ENCODE data around the gene HIPK2. TPM values are rescaled to one million over a fixed set of nuclear protein-coding genes. Genes with fewer than 3 reads are reported as not detected.

HIPK2 gene
- polyA plus RNA-seq, 1 donor (not counting 4 experiments of a cell fraction or from before 2014, with no cell fraction given): 5.8 TPM

DNA sequence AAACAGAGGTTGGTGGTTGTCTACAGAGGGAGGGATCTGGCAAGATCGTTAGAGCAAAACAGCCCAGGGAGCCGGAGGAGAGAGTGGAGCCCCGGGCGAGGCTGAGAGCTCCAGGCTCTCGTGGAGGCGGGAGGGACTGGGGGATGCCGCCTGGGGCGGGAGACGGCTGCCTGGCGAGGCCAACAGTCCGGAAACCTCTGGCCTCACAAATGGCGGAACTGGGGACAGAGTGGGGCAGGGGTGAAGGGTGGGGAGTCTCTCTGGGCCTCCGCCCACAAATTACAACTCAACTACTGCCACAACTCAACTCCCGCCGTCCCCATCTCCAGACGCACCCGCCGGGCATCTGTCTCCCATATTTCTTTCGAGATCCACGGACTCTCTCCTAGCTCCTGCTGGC is 206.6 kb downstream of the HIPK2 start:
- H3K36me3 ChIP-seq (ENCODE audit: control insufficient read depth in 2 of 2, extremely low read depth in 1 of 2, insufficient read depth in 2 of 2, low read length in 2 of 2): peaks cover 11% of the 10 kb centered on the region in 2 experiments
- H3K4me3 ChIP-seq (ENCODE audit: control insufficient read depth in 2 of 3, extremely low read depth in 1 of 3, insufficient read depth in 2 of 3, low read depth in 1 of 3, low read length in 3 of 3): no peak overlapping the region
- H3K9me3 ChIP-seq (ENCODE audit: control insufficient read depth, low read depth, low read length): no peaks in the 10 kb centered on the region
- no peak overlapping the region for H3K9ac ChIP-seq (ENCODE audit: control insufficient read depth, extremely low read depth, insufficient read depth, low read length)
- no peak for FAIRE-seq
- no peak overlapping the region for H2AFZ ChIP-seq (ENCODE audit: control insufficient read depth, low read length)
- H4K20me1 ChIP-seq (ENCODE audit: control insufficient read depth, extremely low read depth, insufficient read depth, low read length): no peaks in the 10 kb centered on the region
- TF ChIP-seq EZH2 (IDR thresholded peaks at IDR 0.05; ENCODE audit: low read length): no peak
- TF ChIP-seq, protein P1, sequence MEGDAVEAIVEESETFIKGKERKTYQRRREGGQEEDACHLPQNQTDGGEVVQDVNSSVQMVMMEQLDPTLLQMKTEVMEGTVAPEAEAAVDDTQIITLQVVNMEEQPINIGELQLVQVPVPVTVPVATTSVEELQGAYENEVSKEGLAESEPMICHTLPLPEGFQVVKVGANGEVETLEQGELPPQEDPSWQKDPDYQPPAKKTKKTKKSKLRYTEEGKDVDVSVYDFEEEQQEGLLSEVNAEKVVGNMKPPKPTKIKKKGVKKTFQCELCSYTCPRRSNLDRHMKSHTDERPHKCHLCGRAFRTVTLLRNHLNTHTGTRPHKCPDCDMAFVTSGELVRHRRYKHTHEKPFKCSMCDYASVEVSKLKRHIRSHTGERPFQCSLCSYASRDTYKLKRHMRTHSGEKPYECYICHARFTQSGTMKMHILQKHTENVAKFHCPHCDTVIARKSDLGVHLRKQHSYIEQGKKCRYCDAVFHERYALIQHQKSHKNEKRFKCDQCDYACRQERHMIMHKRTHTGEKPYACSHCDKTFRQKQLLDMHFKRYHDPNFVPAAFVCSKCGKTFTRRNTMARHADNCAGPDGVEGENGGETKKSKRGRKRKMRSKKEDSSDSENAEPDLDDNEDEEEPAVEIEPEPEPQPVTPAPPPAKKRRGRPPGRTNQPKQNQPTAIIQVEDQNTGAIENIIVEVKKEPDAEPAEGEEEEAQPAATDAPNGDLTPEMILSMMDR (optimal IDR thresholded peaks at IDR 0.05 in 1 of 3, IDR thresholded peaks at IDR 0.05 in 1 of 3, conservative IDR thresholded peaks at IDR 0.05 in 1 of 3; ENCODE audit: extremely low read depth in 1 of 3, insufficient read depth in 2 of 3, low read length in 3 of 3): no peak
- no peaks in the 10 kb centered on the region for H3K79me2 ChIP-seq (ENCODE audit: control insufficient read depth, insufficient read depth, low read length)
- no peak overlapping the region for H3K4me2 ChIP-seq (ENCODE audit: control insufficient read depth, extremely low read depth, insufficient read depth, low read depth, low read length)
- no peaks in the 10 kb centered on the region for H3K4me1 ChIP-seq (ENCODE audit: control insufficient read depth, extremely low read depth, insufficient read depth, low read length)
- no peak for DNase-seq (ENCODE audit: low read depth, low spot score)
- dilution Hi-C loops (cut with MboI; ENCODE audit: extremely low pct_ligation_motif_present, low sequenced_read_pairs): no loop called here
- H3K27me3 ChIP-seq (ENCODE audit: control insufficient read depth, extremely low read depth, insufficient read depth, low read length): no peaks in the 10 kb centered on the region
- no peaks in the 10 kb centered on the region for H3K9me1 ChIP-seq (ENCODE audit: control insufficient read depth, extremely low read depth, insufficient read depth, low read length)
- no peak overlapping the region for H3K27ac ChIP-seq (ENCODE audit: control insufficient read depth, insufficient read depth, low read length)

- dilution Hi-C loops (cut with MboI; ENCODE audit: extremely low pct_ligation_motif_present, low sequenced_read_pairs): no loop called here
- FAIRE-seq (no peak), DNase-seq (ENCODE audit: low read depth, low spot score) (no peak)
These were observed 207.2 kb downstream of the HIPK2 start for GRCh38 chr7:139570626-139571025.

More at GRCh38 chr7:139570626-139571025, 207.2 kb downstream of the HIPK2 start:
- H4K20me1 ChIP-seq (ENCODE audit: control insufficient read depth, extremely low read depth, insufficient read depth, low read length): no peaks in the 10 kb centered on the region
- no peak overlapping the region for H2AFZ ChIP-seq (ENCODE audit: control insufficient read depth, low read length)
- H3K36me3 ChIP-seq (ENCODE audit: control insufficient read depth in 2 of 2, extremely low read depth in 1 of 2, insufficient read depth in 2 of 2, low read length in 2 of 2): peaks cover 8 to 9% of the 10 kb centered on the region in 2 experiments
- no peaks in the 10 kb centered on the region for H3K9me1 ChIP-seq (ENCODE audit: control insufficient read depth, extremely low read depth, insufficient read depth, low read length)
- no peaks in the 10 kb centered on the region for H3K4me1 ChIP-seq (ENCODE audit: control insufficient read depth, extremely low read depth, insufficient read depth, low read length)
- H3K27ac ChIP-seq (ENCODE audit: control insufficient read depth, insufficient read depth, low read length): no peak overlapping the region
- no peaks in the 10 kb centered on the region for H3K79me2 ChIP-seq (ENCODE audit: control insufficient read depth, insufficient read depth, low read length)
- no peak overlapping the region for H3K4me2 ChIP-seq (ENCODE audit: control insufficient read depth, extremely low read depth, insufficient read depth, low read depth, low read length)
- no peak for TF ChIP-seq EZH2 (IDR thresholded peaks at IDR 0.05; ENCODE audit: low read length)
- TF ChIP-seq, protein P1 (optimal IDR thresholded peaks at IDR 0.05 in 1 of 3, IDR thresholded peaks at IDR 0.05 in 1 of 3, conservative IDR thresholded peaks at IDR 0.05 in 1 of 3; ENCODE audit: extremely low read depth in 1 of 3, insufficient read depth in 2 of 3, low read length in 3 of 3): no peak
- no peak overlapping the region for H3K9ac ChIP-seq (ENCODE audit: control insufficient read depth, extremely low read depth, insufficient read depth, low read length)
- H3K4me3 ChIP-seq (ENCODE audit: control insufficient read depth in 2 of 3, extremely low read depth in 1 of 3, insufficient read depth in 2 of 3, low read depth in 1 of 3, low read length in 3 of 3): no peak overlapping the region
- H3K27me3 ChIP-seq (ENCODE audit: control insufficient read depth, extremely low read depth, insufficient read depth, low read length): no peaks in the 10 kb centered on the region
- no peaks in the 10 kb centered on the region for H3K9me3 ChIP-seq (ENCODE audit: control insufficient read depth, low read depth, low read length)
